Neural cell (in vitro differentiated cells): ENCODE measurements around the gene NRP2. TPM values are rescaled to one million over a fixed set of nuclear protein-coding genes. Genes with fewer than 3 reads are reported as not detected.

Experiments used
- H2AFZ ChIP-seq: fragments of 200-600, 300-800 bp; sonication (generic), shearing (Covaris generic); 2 replicates; pipeline ENCODE4 v1.6.0; 2014; ENCODE audit warnings: low read depth, mild to moderate bottlenecking, antibody characterized with exemption, low read length, moderate library complexity
- H3F3A ChIP-seq: fragments of 200-600 bp; shearing (Covaris generic); 2 replicates; pipeline ENCODE4 v1.6.1; 2016; ENCODE audit warnings: mild to moderate bottlenecking, moderate library complexity, mixed read lengths, antibody characterized with exemption, low read length; ENCODE audit not compliant: insufficient read depth, poor library complexity, severe bottlenecking
- H3K27ac ChIP-seq: fragments of 200-600, 300-800 bp; sonication (generic), shearing (Covaris generic); 2 replicates; pipeline ENCODE4 v1.5.1; 2014; ENCODE audit warnings: mild to moderate bottlenecking, low read length, moderate library complexity
- H3K27me3 ChIP-seq: fragments of 300-800, 200-600 bp; sonication (generic), shearing (Covaris generic); 2 replicates; pipeline ENCODE4 v1.6.0; 2014; ENCODE audit warnings: mild to moderate bottlenecking, low read depth, low read length, moderate library complexity; ENCODE audit not compliant: insufficient read depth
- H3K36me3 ChIP-seq: fragments of 300-800, 200-600 bp; sonication (generic), shearing (Covaris generic); 2 replicates; pipeline ENCODE4 v1.5.1; 2014; ENCODE audit warnings: mild to moderate bottlenecking, antibody characterized with exemption, low read length, moderate library complexity; ENCODE audit not compliant: insufficient read depth
- H3K4me2 ChIP-seq: fragments of 300-800, 200-600 bp; sonication (generic), shearing (Covaris generic); 2 replicates; pipeline ENCODE4 v1.6.0; 2014; ENCODE audit warnings: mild to moderate bottlenecking, low read length
- H3K4me3 ChIP-seq: fragments of 300-800, 200-600 bp; sonication (generic), shearing (Covaris generic); 2 replicates; pipeline ENCODE4 v1.5.1; 2014; ENCODE audit warnings: mild to moderate bottlenecking, low read length, moderate library complexity
- H3K79me2 ChIP-seq: fragments of 200-600 bp; shearing (Covaris generic); replicated peaks from 2 replicates; pipeline ENCODE4 v1.6.0; 2014; ENCODE audit warnings: mild to moderate bottlenecking, low read length, moderate library complexity; ENCODE audit not compliant: insufficient read depth
- H3K9ac ChIP-seq: fragments of 300-800, 200-600 bp; sonication (generic), shearing (Covaris generic); 2 replicates; pipeline ENCODE4 v1.6.1; 2016; ENCODE audit warnings: mild to moderate bottlenecking, low read length, mixed read lengths
- H3K9me2 ChIP-seq: fragments of 200-600 bp; shearing (Covaris generic); 2 replicates; pipeline ENCODE4 v1.6.1; 2016; ENCODE audit warnings: mild to moderate bottlenecking, low read length, mixed read lengths; ENCODE audit not compliant: insufficient read depth
- H3K9me3 ChIP-seq: fragments of 200-600, 300-800 bp; sonication (generic), shearing (Covaris generic); 2 replicates; pipeline ENCODE4 v1.6.1; 2016; ENCODE audit warnings: mild to moderate bottlenecking, mixed run types, low read length, moderate library complexity, mixed read lengths
- H4K20me1 ChIP-seq: fragments of 200-600 bp; shearing (Covaris generic); 2 replicates; pipeline ENCODE4 v1.6.1; 2016; ENCODE audit warnings: mild to moderate bottlenecking, mixed run types; ENCODE audit not compliant: insufficient read depth
- EP300 ChIP-seq: fragments of 450-650 bp; conservative IDR thresholded peaks from 2 replicates; pipeline ENCODE4 v1.6.1; 2014; ENCODE audit warnings: antibody characterized with exemption, mild to moderate bottlenecking, moderate library complexity; ENCODE audit not compliant: poor library complexity, severe bottlenecking
- EZH2 ChIP-seq: fragments of 200-600, 300-800 bp; shearing (Covaris generic), sonication (generic); IDR thresholded peaks from 2 replicates; pipeline ENCODE4 v1.6.1; 2014; ENCODE audit warnings: antibody characterized with exemption, low read length, borderline replicate concordance, mild to moderate bottlenecking; ENCODE audit not compliant: insufficient read depth, poor library complexity, severe bottlenecking
- MXI1 ChIP-seq: fragments of 450-650 bp; conservative IDR thresholded peaks from 2 replicates; pipeline ENCODE4 v1.6.1; 2014; ENCODE audit warnings: antibody characterized with exemption, mild to moderate bottlenecking; ENCODE audit not compliant: poor library complexity, severe bottlenecking
- POLR2AphosphoS5 ChIP-seq: IDR thresholded peaks from 2 replicates; pipeline ENCODE4 v1.6.1; 2012
- RAD21 ChIP-seq: fragments of 450-650 bp; conservative IDR thresholded peaks from 2 replicates; pipeline ENCODE4 v1.6.1; 2014; ENCODE audit warnings: antibody characterized with exemption, mild to moderate bottlenecking, moderate library complexity
- SMC3 ChIP-seq: fragments of 450-650 bp; conservative IDR thresholded peaks from 2 replicates; pipeline ENCODE4 v1.6.1; 2014; ENCODE audit warnings: antibody characterized with exemption, mild to moderate bottlenecking, moderate library complexity; ENCODE audit not compliant: poor library complexity
- TAF1 ChIP-seq: IDR thresholded peaks from 2 replicates; pipeline ENCODE4 v1.6.1; 2012; ENCODE audit warnings: low read depth
- polyA plus RNA-seq: library from polyadenylated mRNA; depleted of rRNA; stranded (reverse); fragments of >200 nt; gene quantifications from 2 replicates; pipeline ENCODE4 v1.2.3, GENCODE V29; 2014
- TF ChIP-seq, protein P1 (sequence below): fragments of 450-650 bp; IDR thresholded peaks from 2 replicates; pipeline ENCODE4 v1.5.1; 2014; ENCODE audit warnings: antibody characterized with exemption, mild to moderate bottlenecking, moderate library complexity; ENCODE audit not compliant: poor library complexity, severe bottlenecking
- TF ChIP-seq, protein P2 (sequence below): IDR thresholded peaks from 2 replicates; pipeline ENCODE4 v1.6.1; 2012; ENCODE audit warnings: borderline replicate concordance

The NRP2 gene
- polyA plus RNA-seq, 1 donor from 2014 or later: 30.2 TPM

DNA sequence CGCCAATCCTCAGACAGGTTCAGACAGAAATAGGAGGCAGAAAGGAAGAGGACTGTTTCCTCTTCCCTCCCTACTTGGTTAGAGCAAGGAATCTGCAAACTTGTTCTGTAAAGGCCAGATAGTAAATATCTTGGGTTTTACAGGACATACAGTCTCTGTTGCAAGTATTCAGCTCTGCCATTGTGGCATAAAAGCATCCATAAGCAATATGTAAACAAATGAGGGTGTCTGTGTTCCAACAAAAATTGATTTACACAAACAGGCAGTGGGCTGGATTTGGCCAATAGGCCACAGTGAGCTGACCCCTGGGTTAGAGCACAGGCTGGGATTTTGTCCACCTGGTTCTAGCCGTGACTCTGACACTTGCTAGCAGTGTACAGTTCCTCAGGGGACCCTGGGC, 89.4 kb downstream of the NRP2 start:
- Histone ChIP-seq H2AFZ (no peak overlapping the region), H4K20me1 (no peaks in the 10 kb centered on the region), H3K9ac (no peak overlapping the region), H3K79me2 (no peaks in the 10 kb centered on the region), H3K27me3 (no peaks in the 10 kb centered on the region), H3K4me3 (no peak overlapping the region), H3K4me2 (no peak overlapping the region), H3F3A (no peaks in the 10 kb centered on the region), H3K9me2 (no peaks in the 10 kb centered on the region), H3K27ac (no peak overlapping the region), H3K36me3 (no peaks in the 10 kb centered on the region), H3K9me3 (no peaks in the 10 kb centered on the region)
- TF ChIP-seq MXI1 (no peak), EP300 (no peak), SMC3 (no peak), EZH2 (no peak)
- TF ChIP-seq, protein P1, sequence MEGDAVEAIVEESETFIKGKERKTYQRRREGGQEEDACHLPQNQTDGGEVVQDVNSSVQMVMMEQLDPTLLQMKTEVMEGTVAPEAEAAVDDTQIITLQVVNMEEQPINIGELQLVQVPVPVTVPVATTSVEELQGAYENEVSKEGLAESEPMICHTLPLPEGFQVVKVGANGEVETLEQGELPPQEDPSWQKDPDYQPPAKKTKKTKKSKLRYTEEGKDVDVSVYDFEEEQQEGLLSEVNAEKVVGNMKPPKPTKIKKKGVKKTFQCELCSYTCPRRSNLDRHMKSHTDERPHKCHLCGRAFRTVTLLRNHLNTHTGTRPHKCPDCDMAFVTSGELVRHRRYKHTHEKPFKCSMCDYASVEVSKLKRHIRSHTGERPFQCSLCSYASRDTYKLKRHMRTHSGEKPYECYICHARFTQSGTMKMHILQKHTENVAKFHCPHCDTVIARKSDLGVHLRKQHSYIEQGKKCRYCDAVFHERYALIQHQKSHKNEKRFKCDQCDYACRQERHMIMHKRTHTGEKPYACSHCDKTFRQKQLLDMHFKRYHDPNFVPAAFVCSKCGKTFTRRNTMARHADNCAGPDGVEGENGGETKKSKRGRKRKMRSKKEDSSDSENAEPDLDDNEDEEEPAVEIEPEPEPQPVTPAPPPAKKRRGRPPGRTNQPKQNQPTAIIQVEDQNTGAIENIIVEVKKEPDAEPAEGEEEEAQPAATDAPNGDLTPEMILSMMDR: no peak

DNA sequence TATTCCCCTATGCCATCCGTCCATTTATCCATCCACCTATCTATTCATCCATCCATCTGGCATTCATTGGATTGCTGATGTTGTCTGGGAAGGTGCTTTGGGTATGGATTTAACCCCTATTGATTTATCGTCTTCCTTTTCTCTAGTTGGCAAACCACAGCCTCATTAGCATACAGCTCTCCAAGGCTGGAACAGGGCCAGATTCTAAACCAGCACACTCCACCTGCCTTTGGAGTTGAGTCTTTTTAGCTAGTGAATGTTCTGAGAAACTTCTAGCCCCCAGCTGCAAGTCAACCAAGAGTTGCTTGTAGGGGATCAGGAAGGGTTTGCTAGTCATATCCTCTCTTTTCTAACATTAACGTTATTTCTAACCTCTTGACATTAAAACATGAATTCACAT, 90.7 kb downstream of the NRP2 start:
- no peak overlapping the region for H2AFZ ChIP-seq
- H3K4me3 ChIP-seq: no peak overlapping the region
- no peaks in the 10 kb centered on the region for H3K79me2 ChIP-seq
- no peak overlapping the region for H3K9ac ChIP-seq
- H3K36me3 ChIP-seq: no peaks in the 10 kb centered on the region
- TF ChIP-seq MXI1: no peak
- TF ChIP-seq, protein P2, sequence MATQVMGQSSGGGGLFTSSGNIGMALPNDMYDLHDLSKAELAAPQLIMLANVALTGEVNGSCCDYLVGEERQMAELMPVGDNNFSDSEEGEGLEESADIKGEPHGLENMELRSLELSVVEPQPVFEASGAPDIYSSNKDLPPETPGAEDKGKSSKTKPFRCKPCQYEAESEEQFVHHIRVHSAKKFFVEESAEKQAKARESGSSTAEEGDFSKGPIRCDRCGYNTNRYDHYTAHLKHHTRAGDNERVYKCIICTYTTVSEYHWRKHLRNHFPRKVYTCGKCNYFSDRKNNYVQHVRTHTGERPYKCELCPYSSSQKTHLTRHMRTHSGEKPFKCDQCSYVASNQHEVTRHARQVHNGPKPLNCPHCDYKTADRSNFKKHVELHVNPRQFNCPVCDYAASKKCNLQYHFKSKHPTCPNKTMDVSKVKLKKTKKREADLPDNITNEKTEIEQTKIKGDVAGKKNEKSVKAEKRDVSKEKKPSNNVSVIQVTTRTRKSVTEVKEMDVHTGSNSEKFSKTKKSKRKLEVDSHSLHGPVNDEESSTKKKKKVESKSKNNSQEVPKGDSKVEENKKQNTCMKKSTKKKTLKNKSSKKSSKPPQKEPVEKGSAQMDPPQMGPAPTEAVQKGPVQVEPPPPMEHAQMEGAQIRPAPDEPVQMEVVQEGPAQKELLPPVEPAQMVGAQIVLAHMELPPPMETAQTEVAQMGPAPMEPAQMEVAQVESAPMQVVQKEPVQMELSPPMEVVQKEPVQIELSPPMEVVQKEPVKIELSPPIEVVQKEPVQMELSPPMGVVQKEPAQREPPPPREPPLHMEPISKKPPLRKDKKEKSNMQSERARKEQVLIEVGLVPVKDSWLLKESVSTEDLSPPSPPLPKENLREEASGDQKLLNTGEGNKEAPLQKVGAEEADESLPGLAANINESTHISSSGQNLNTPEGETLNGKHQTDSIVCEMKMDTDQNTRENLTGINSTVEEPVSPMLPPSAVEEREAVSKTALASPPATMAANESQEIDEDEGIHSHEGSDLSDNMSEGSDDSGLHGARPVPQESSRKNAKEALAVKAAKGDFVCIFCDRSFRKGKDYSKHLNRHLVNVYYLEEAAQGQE: no peak
- no peak for TF ChIP-seq SMC3
- no peak for TF ChIP-seq EZH2
- no peak for TF ChIP-seq TAF1
- TF ChIP-seq EP300: no peak
- no peak overlapping the region for H3K4me2 ChIP-seq
- no peaks in the 10 kb centered on the region for H3F3A ChIP-seq
- no peaks in the 10 kb centered on the region for H4K20me1 ChIP-seq
- H3K27ac ChIP-seq: no peak overlapping the region
- no peaks in the 10 kb centered on the region for H3K9me3 ChIP-seq
- H3K9me2 ChIP-seq: no peaks in the 10 kb centered on the region
- H3K27me3 ChIP-seq: no peaks in the 10 kb centered on the region

DNA sequence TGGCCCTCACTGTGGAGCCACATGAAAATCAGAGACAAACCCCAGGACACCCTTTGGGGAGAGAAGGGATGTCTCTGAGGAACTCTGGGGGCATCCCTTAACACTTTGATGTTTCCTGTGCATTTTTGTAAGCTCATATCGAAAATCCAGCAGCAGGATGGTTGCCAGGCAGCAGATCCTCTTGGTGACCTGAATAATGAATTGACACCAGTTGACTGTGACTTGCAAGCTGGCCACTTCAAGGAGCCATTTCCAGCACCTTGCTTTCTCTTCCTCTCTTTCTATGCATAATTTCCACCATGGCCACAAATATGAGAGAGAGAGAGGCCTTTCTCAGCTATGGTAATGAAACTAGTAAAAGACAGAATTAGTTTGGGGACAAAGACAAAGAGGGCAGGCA, 91.7 kb downstream of the NRP2 start:
- Histone ChIP-seq H3K9me3 (no peaks in the 10 kb centered on the region), H3K4me2 (no peak overlapping the region), H3K4me3 (no peak overlapping the region), H3K27me3 (no peaks in the 10 kb centered on the region), H3K36me3 (no peaks in the 10 kb centered on the region), H3F3A (no peaks in the 10 kb centered on the region), H3K27ac (no peak overlapping the region), H3K9me2 (no peaks in the 10 kb centered on the region), H4K20me1 (no peaks in the 10 kb centered on the region), H2AFZ (no peak overlapping the region), H3K79me2 (no peaks in the 10 kb centered on the region), H3K9ac (no peak overlapping the region)
- TF ChIP-seq, protein P2: no peak
- no peak for TF ChIP-seq POLR2AphosphoS5
- no peak for TF ChIP-seq EP300
- TF ChIP-seq, protein P1: no peak
- TF ChIP-seq SMC3: no peak
- TF ChIP-seq RAD21: no peak
- no peak for TF ChIP-seq TAF1
- TF ChIP-seq MXI1: no peak
- TF ChIP-seq EZH2: no peak
